Esophagus mucosa (tissue), 1 donor: ENCODE data around the gene IMPG2. TPM values are rescaled to one million over a fixed set of nuclear protein-coding genes. Genes with fewer than 3 reads are reported as not detected.

Experiments
- ATAC-seq: fragments of 200-7000 bp; cut with Tn5 transposase; one replicate; pipeline ENCODE4 v1.9.1; 2020
- total RNA-seq: library from RNA; stranded (reverse); gene quantifications from one replicate; pipeline ENCODE4 v1.2.4, GENCODE V29; 2023
- donor health status: DM: yes; HTN: yes; CAD: no.

IMPG2 gene
- total RNA-seq, 1 donor from 2014 or later, result 0.08 TPM

DNA sequence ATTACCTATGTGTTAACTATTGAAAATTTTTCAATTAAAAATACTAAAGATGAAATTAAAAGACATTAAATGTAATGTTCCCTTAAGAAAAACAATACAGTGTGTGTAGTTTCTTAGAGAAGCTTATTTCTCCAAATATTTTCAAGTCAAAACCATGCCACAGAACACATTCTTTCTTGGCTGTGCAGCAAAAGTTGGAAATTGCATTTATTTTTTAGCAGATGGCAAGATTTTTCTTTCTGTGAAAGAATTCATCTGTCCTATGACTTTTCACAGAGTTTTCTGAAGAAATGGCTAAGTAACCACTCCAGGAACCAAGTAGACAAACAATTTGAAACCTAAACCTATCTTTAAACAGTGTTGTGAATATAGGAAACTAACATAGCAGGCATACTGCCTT, 47.2 kb downstream of the IMPG2 start:
- ATAC-seq, result no peak

DNA sequence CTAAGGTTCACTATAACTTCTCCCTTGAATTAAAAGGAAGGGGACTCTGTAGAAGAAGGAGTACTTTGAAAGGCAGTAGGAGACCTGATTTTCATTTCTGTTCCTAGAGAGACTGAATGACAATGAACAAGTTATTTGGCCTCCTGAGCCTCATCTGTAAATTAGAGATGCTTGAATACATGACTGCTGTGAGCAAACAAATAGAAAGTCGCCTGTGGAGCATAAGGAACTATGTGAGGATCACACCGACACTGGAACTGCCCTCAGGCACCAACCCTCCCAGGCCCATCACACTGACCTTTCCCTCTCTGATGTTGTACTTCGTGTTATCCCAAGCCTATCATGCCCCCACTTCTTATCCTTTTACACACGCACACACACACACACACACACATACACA, 48.6 kb downstream of the IMPG2 start:
- ATAC-seq, result no peak

DNA sequence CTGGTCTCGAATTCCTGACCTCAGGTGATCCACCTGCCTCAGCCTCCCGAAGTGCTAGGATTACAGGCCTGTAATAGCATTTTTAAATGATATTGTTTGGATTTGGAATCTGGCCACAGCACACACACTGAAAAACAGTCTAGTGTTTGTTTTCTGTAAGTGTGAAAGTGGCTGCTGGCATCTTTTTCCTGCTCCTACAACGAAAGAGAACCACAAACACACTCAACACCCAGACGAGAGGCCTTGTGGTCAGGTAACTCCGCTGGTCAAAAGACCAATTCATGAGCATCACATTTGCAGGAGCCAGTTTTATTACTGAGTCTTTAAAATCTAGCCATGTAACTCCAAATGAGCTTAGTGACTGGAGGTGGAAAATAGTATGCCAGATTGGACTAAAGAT, 50.2 kb downstream of the IMPG2 start:
- ATAC-seq, result no peak

DNA sequence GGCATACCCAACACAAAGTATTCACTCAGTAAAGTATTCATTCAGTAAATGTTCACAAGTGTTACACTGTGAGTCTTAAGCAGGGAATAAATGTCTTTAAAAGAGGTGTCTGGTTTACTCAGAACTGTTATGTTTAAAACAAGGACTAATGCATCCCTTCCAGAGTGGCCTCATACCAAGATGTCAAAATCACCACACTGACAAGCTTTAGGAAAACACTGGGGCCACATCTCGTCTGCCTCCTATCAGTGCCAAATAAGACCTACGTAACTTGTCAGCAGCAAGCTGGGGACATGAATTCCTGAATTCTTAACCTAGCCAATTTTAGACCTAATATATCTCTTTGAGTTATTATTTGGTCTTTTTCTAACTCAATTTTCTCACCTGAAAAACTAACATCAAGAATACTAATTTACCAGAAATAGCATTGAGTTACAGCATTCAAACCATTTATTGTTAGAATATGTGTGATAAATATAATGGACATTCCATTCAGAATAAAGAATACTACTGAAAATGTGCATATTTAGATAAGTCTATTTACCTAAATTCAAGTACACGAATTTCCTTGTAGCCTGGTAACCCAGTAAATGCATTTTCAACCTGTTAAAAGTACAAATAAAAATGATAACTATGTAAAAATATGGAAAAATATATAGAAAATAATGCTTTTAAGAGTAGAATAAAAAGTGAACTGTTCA, 51.3 kb downstream of the IMPG2 start:
- no peak for ATAC-seq

DNA sequence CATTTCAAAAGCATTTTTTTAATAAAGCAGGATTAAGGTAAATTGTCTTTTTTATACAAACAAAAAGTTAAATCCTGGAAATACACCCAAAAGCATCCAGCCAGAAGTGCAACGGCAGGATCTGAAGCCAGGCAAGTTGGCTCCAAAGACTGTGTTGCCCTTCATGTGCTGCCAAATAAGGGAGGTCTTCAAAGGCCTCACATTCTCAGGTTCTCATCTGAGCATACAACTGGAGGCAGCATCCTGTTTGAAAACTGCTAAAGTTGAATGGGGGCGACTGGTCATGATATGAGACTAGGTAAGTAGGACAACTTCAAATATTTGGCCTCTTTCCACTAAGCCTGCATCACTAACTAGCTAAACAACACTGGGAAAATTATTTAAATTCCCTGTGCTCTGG, 52.2 kb downstream of the IMPG2 start:
- no peak for ATAC-seq

DNA sequence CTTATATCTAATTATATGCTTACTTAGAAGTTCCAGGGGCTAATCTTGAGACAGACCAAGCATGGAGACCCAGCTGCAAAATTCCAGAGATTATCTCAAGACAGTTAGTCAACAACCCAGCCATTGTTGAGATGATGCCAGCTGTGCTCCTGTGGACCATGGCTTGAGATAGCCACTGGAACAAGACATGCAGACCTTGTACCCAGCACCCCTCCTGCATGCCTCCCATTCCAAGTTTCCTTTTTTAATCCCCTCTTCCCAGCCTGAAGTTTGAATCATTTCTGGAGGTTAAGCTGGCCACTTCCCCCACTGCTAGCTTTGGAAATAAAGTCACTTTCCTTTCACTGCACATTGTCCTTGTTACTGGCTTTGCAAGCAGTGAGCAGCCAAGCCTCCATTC, 53.8 kb downstream of the IMPG2 start:
- no peak for ATAC-seq

DNA sequence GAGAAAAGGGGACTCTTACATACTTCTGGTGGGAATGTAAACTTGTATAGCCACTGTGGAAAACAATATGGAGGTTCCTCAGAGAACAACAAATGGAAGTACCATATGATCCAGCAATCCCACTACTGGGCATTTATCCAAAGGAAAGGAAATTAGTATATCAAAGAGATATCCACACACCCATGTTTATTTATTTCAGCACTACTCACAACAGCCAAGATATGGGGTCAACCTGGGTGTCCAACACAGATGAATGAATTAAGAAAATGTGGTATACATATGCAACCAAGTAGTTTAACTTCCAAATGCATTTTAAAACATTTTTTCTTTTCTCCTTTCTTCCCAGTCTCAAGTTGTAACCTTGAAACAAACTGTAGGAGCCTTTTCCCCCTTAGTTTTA, 54.3 kb downstream of the IMPG2 start:
- ATAC-seq, result no peak

DNA sequence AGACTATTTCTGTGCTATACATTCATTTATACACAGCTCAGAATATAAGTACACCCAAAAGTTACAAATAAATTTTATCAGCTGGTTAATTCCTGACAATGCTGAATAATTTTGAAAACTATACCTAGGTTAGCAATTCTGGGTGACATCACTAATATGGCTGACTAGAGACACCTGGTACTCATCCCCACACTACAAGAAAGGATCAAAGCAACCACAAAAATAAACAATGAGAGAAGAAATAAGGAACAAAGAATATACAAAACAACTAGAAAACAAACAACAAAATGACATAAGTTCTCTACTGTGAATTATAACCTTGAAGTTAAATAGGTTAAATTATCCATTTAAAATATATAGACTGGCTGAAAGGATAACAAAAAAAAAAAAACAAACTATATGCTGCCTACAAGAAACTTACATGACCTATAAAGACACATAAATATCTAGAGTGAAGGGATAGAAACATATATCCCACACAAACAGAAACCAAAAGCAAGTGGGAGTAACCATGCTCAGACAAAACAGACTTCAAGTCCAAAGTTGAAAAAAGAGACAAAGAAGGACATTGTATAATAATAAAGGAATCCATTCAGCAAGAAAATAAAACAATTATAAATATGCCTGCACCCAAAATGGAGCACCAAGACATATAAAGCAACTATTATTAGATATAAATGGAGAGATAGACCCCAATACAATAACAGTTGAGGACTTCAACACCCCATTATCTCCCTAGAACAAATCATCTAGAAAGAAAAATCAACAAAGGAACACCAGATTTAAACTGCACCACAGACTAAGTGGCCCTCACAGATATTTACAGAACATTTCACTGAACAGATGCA, 57.8 kb downstream of the IMPG2 start:
- no peak for ATAC-seq

DNA sequence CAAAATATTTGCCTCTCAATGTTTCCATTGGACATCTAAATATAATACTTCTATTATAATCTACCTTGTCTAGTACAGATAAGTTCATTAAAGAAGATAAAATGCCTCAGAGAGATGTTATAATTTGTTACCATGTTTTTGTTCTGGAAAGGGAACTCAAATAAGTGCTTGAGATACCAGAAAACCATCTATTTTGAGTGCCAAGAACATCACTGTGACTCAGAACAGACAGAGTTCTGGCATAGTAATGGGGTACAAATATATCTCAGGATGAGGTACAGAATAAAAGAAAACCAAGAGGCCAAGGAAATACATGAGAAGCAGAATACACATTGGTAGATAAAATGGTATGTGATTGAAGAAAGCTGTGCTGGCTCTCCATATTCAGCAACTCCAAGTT, 58.9 kb downstream of the IMPG2 start:
- no peak for ATAC-seq

DNA sequence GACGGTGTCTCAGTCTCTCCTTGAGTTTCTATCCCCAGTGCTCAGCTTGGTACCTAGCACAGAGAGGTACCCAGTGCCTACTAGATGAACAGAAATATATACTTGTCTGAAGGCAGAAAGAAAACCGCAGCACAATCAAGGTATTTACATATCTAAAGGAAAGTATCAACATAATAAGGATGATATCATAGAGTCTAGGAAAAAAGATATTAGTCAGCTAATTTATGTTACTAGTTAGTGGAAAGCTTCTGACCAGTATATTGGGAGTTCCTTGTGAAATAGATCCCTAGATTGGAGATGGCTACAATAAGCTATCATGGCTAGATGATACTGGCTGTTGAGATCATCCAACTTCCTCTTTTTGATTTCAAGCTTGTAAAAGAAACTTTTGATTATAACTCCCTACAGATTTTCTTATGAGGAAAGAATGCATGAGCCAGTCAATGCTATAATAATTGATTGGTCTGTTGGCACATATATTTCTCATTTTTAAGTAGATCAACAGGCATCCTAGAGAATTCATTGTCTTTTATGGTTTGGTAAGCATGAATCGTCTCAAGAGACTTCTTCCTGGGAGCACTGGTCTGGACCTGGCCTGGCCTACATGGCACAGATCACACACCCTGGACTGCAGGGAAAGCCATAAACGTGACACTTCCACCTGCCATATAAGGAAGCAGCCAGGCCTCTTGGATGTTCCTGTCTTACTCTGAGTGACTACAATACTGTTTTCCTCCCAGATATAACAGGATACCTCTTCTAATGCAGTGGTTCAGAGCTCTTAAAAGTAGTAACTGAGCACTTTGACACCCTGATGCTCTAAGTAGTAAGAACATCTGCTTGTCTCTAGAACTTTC, 60.7 kb downstream of the IMPG2 start:
- ATAC-seq, result no peak

DNA sequence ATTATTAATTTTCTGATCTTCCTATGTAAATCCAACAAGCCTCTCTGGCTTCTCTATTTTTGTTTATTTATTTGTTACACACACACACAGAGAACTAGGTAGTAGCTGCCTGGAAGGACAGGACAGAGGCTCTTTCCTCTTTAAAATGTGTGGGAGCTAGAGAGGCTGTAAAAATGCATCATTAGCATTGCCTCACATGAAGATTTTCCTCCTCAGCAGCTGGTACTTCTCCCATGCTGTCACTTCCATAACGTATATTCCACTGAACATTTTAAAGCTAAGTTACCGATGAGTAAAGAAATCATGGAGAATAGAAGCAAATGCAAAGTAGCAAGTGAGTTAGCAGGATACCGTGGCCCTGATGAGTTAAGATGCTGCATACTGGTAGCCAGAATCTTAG, 63.9 kb downstream of the IMPG2 start:
- ATAC-seq, result no peak

DNA sequence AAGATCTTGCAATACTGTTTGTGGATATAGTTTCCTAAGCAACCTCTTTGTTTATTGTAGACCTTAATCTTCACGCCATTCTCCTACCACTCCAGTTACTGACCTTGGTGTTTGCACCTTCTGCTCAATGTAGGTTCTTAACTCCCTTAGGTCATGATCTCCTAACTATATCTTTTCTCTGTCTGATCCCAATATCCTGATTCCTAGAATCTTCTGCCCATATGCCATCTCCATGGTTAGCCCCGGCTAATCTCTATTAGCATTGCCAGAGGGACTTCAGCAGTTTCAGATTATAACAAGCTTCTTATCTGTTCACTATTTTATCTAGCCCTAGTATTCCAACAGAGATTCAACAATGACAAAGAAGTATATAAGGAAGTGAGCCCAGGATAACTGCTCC, 64.9 kb downstream of the IMPG2 start:
- no peak for ATAC-seq

DNA sequence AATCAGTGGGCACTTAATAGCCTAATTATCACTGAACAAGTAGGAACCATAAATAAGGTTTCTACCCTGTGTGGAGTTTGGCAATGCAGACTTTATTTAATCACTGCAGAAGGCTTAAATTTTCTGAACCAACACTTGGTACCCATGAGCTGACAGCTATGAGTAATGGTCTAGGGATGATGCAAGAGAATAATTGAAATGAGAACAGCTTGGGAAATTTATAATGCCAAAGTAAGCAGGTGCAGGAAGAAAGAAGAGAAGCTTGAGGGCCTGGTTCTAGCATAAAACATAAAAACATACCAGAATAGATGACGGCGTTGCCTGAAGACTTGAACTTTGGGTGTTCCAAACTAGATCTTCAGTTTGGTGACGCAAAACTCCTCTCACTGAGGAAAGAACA, 67.0 kb downstream of the IMPG2 start:
- no peak for ATAC-seq

DNA sequence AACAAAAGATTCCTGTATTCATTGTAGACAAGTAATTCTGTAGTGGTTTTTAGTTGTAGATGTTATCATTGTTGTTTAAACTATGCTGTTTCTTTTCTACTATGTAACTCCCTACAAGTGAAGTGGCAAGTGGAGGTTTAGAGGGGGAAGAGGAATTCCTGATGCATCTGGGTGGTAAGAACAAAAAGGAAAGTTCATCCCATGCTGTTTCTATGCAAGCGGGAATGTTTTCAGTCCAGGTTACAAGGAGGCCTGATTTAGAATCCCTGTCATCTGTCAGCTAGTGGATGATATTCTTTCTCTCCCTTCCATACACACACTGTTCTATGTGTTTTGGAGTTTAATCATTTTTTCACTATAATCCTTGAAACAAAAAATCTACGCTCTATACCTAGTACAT, 67.4 kb downstream of the IMPG2 start:
- no peak for ATAC-seq

DNA sequence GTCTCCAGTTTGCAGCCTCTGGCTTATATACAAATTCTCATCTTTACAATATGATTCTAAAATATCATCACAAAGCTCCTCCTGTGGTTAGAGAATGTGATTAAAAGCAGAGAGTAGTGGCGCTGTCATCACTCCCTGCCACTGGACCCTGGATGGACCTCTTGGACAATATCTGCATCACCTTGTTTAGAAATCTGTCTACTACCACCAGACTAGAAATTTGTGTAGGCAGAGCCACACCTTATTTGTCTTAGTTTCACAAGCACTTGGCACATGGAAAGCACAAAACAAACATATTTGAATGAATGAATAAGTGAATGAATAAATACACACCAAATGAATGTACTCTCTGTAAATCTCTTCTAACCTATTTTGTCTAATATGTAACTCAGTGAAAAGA, 68.1 kb downstream of the IMPG2 start:
- no peak for ATAC-seq

DNA sequence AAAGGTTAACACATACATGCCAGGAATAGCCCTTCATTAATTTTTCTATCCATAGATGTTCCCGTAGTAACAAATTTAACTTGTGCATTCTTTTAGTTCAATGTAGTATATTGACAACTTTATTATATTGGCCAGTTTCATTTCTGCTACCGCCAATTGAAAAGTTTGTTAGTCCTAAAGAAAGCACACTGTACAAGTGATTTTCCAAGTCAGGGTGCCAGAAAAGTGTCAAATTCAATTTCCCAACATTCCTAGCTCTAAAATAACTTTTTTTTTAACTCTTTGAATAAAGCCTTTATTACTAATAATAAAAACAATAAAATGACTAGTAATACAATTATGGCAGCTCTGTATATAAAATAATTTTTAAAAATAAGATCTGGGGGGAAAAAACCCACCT, 68.9 kb downstream of the IMPG2 start:
- ATAC-seq, result no peak

DNA sequence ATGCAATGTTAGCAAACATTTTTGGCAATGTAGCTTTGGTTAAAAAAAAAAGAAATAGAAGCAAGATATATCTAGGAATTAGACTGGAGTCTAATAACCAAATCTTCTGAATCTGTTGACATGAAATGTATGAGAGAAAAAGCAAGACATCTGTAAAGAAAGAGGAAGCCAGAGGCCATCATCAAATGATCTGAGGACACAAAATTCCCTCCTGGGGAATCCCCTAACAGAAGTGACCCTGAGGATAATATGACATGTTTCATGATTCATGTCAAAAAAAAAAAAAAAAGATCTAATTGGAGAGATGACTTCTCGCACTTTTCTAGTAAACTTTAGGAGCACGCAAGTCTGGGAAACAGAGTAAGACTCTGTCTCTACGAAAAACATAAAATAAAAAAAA, 70.9 kb downstream of the IMPG2 start:
- ATAC-seq, result no peak

DNA sequence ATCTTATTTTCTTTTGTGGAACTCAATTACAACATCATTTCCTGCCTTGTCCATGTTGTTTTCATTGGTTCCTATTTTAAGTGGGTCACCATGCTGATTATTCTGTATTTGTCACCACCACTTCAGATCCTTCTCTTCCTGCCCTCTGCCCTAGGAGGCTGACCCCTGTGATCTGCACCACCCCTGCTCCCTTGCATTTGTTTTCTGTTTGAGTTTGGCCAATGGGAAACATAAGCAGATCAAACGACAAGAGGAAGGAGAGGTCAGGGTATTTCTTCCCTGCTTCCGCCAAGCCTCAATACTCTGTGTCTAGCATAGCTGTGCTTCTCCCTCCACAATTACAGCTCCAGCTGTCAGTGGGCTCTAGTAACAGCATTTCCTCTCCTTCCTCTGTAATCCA, 71.6 kb downstream of the IMPG2 start:
- ATAC-seq, result no peak

DNA sequence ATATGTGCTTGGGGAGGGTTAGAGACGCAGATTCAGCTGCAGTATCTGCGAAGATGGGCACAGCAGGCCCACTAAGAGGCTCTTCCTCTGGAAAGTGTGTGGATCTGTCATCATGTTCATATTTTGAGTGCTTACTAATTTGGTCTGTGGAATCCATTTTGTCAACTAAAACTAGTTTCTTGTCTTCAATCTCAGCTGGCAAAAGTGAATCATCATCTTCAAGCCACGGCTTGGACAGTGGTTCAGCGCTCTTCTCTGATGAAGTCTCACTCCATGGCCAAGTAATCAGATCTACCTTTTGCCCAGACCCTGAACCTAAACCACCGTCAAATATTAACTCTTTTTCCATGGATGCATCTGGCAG, 76.2 kb downstream of the IMPG2 start:
- no peak for ATAC-seq

DNA sequence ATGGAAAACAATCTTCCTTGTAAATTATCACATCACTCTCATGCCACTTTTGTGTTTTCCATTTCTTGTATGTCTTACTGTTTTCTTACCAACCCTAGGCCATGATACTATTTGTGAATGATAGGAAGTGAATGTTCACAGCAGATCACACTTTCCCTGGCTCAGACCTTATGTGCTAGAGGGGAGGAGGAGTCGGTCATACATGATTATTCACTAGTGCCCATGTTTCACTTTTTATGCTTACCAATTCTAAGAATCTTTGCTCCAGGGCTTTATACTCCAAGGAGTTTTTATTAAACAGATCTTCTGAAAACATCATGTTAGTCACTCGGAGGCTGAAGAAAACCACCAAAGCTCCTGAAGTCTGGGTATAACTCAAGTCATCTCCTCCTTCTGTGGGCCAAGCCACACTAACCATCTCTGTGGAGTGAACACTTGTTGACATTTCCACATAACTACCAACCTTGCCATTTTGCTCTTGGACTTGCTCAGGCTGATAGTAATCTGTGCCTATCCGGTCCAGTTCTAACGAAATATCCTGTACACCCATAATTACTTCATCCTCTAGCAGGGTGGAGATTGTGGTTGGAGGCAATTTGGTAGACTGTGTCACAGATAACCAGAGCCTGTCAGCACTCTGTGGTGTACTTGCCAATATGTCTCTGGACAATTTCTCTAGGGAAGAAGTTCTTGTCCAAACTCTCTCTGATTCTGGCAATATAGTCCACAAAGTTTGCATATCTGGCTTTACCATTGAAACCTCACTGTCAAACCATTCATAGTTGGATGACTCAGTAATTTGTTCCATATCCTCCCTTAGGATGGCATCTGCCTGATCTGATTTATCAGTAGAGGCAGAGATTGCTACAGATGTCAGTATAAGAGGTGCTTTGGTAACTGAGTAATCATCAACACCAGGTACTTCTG, 76.8 kb downstream of the IMPG2 start:
- no peak for ATAC-seq

DNA sequence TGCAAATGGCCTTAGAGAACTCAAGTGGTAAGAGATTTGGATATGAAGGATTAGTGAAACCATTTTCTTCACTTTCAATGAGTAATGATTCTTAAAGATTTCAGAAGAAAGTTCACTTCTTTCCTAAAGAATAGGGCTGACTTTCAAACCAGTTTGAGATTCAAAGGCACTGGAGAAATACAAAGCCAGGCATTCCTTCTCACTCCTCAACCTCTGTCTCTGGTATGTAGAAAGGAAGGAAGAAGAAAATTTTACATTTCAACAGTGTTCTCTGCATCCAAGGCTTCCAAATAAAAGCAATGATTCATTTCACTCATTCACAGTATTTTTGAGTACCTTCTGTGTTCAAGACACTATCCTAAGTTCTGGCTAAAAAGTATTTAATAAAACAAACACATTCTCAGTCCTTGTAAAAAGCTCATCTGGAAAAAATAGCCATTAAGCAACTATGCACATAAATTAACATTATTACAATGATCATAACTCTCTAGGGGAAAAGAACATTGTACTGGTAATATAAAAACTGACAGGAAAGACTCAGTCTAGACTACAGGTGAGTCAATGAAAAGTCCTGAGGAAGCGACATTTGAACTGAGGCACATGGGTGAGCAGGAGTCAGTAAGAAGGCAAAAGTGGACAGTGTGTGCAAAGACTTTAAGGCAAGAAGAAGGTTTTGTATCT, 79.5 kb downstream of the IMPG2 start:
- no peak for ATAC-seq

DNA sequence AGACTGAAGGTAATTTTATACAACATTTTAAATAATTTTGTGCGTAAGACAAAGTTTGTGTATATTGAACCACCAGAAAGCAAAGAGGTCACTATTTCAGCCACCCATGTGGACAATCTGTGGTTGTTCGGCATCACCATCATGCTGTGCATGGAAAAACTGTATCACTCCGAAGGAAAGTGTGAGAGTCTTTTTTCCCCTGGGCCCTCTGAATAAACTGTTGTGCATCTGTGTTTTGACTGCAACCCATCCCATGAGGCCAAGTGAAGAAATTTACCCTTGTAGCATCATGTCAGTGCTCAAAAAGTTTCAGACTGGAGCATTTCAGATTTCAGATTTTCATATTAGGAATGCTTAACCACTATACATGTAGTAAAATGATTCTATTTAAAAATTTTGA, 85.3 kb downstream of the IMPG2 start:
- no peak for ATAC-seq
